GM19351 (cell line): ENCODE data around the gene NAA10.

ENCODE experiments used
- ATAC-seq: cut with Tn5 transposase; IDR thresholded peaks from one replicate; pipeline ENCODE4 v1.9.1; 2021; ENCODE audit warnings: mild to moderate bottlenecking, moderate library complexity; ENCODE audit not compliant: unreplicated experiment

NAA10 gene

GRCh38 chrX:153934762-153935325 is at the start of gene NAA10:
Gene NAA10, minus strand, starts transcription at chrX:153935037. Its CDS starts 133 bp downstream, at chrX:153934904.
- peak; percentile 86 for ATAC-seq

GRCh38 chrX:153983321-153983801 is 48.5 kb upstream of the NAA10 start:
- ATAC-seq = no peak

- ATAC-seq = no peak
Observed at GRCh38 chrX:153981771-153982533, 47.1 kb upstream of the NAA10 start.

GRCh38 chrX:153981231-153981630 is 46.4 kb upstream of the NAA10 start:
- ATAC-seq = no peak

GRCh38 chrX:153980394-153980793 is 45.6 kb upstream of the NAA10 start:
- peak; percentile 51 for ATAC-seq

GRCh38 chrX:153974726-153975286 is 40.0 kb upstream of the NAA10 start:
- ATAC-seq = no peak

- ATAC-seq = no peak
Observed at GRCh38 chrX:153974003-153974725, 39.3 kb upstream of the NAA10 start.

GRCh38 chrX:153973127-153974002 is 38.5 kb upstream of the NAA10 start:
- ATAC-seq = no peak

- ATAC-seq = peak; percentile 45
Observed at GRCh38 chrX:153972368-153973126, 37.7 kb upstream of the NAA10 start, which contains the start of gene TMEM187. Gene TMEM187, plus strand, starts transcription at chrX:153972754. Its CDS starts 9,309 bp downstream, at chrX:153982063.

- peak; percentile 32 for ATAC-seq
Observed at GRCh38 chrX:153971450-153972367, 36.9 kb upstream of the NAA10 start, which contains the start of gene HCFC1. Gene HCFC1, minus strand, starts transcription at chrX:153971818. Its CDS starts 978 bp downstream, at chrX:153970840.

- ATAC-seq = peak; percentile 37
Observed at GRCh38 chrX:153971124-153971449, 36.2 kb upstream of the NAA10 start.

- ATAC-seq = no peak
Observed at GRCh38 chrX:153970357-153971123, 35.7 kb upstream of the NAA10 start.

GRCh38 chrX:153969904-153970356 is 35.1 kb upstream of the NAA10 start:
- no peak for ATAC-seq

- no peak for ATAC-seq
Observed at GRCh38 chrX:153969125-153969903, 34.5 kb upstream of the NAA10 start.

- no peak for ATAC-seq
Observed at GRCh38 chrX:153968754-153969124, 33.9 kb upstream of the NAA10 start.

- ATAC-seq = no peak
Observed at GRCh38 chrX:153968255-153968654, 33.4 kb upstream of the NAA10 start.
